GM19395 (cell line): ENCODE measurements around the gene CDC42EP3.
A peak's percentile ranks its signal among the peaks of the same experiment; 100 is the strongest.

Experiments used
- ATAC-seq: cut with Tn5 transposase; IDR thresholded peaks from one replicate; pipeline ENCODE4 v1.9.1; 2021; ENCODE audit warnings: mild to moderate bottlenecking, moderate library complexity; ENCODE audit not compliant: unreplicated experiment

The CDC42EP3 gene

GRCh38 chr2:37637190-37637860 is 34.1 kb downstream of the CDC42EP3 start:
- ATAC-seq, result no peak

GRCh38 chr2:37636381-37637066 is 34.9 kb downstream of the CDC42EP3 start:
- no peak for ATAC-seq

- peak; percentile 82 for ATAC-seq
Measured at GRCh38 chr2:37635504-37636380, 35.7 kb downstream of the CDC42EP3 start.

- no peak for ATAC-seq
Measured at GRCh38 chr2:37634914-37635503, 36.4 kb downstream of the CDC42EP3 start.

- ATAC-seq, result no peak
Measured at GRCh38 chr2:37633845-37634244, 37.6 kb downstream of the CDC42EP3 start.

- no peak for ATAC-seq
Measured at GRCh38 chr2:37633234-37633633, 38.2 kb downstream of the CDC42EP3 start.

- no peak for ATAC-seq
Measured at GRCh38 chr2:37632310-37632709, 39.1 kb downstream of the CDC42EP3 start.

GRCh38 chr2:37631698-37632097 is 39.7 kb downstream of the CDC42EP3 start:
- ATAC-seq, result no peak

GRCh38 chr2:37631292-37631691 is 40.1 kb downstream of the CDC42EP3 start:
- ATAC-seq, result no peak

GRCh38 chr2:37630776-37631175 is 40.7 kb downstream of the CDC42EP3 start:
- ATAC-seq, result no peak

GRCh38 chr2:37630301-37630700 is 41.1 kb downstream of the CDC42EP3 start:
- ATAC-seq, result no peak

- ATAC-seq, result no peak
Measured at GRCh38 chr2:37629529-37629928, 41.9 kb downstream of the CDC42EP3 start.

GRCh38 chr2:37627710-37628109 is 43.7 kb downstream of the CDC42EP3 start:
- no peak for ATAC-seq

GRCh38 chr2:37625796-37626571 is 45.5 kb downstream of the CDC42EP3 start:
- no peak for ATAC-seq

- no peak for ATAC-seq
Measured at GRCh38 chr2:37625156-37625555, 46.3 kb downstream of the CDC42EP3 start.

- peak; percentile 87 for ATAC-seq
Measured at GRCh38 chr2:37623971-37624900, 47.2 kb downstream of the CDC42EP3 start.

GRCh38 chr2:37623406-37623805 is 48.0 kb downstream of the CDC42EP3 start:
- no peak for ATAC-seq

- ATAC-seq, result no peak
Measured at GRCh38 chr2:37622450-37623100, 48.9 kb downstream of the CDC42EP3 start.

GRCh38 chr2:37621199-37621598 is 50.2 kb downstream of the CDC42EP3 start:
- no peak for ATAC-seq
